GM19324 (cell line): ENCODE data around the gene BNIPL.

Source experiments
- ATAC-seq: cut with Tn5 transposase; IDR thresholded peaks from one replicate; pipeline ENCODE4 v1.9.1; 2021; ENCODE audit warnings: mild to moderate bottlenecking, moderate library complexity; ENCODE audit not compliant: unreplicated experiment, low FRiP score

The BNIPL gene

GRCh38 chr1:151009674-151010345 is 26.6 kb upstream of the BNIPL start:
- ATAC-seq, result no peak

DNA sequence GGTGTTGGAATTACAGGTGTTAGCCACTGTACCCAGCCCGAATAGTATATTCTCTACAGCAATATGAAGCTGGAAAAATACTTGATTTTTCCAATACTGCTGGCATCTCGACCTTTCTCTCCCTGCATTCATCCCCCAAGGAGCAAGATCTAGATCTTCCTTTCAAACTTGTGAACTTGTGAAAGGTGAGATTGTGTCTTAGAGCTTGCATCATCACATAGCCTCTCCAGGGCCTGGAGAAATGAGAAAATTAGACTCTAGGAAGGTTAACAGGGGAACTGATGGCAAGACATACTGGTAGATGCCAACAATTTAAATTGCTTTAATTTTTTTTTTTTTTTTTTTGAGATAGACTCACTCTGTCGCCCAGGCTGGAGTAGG is 26.1 kb upstream of the BNIPL start:
- ATAC-seq, result no peak

DNA sequence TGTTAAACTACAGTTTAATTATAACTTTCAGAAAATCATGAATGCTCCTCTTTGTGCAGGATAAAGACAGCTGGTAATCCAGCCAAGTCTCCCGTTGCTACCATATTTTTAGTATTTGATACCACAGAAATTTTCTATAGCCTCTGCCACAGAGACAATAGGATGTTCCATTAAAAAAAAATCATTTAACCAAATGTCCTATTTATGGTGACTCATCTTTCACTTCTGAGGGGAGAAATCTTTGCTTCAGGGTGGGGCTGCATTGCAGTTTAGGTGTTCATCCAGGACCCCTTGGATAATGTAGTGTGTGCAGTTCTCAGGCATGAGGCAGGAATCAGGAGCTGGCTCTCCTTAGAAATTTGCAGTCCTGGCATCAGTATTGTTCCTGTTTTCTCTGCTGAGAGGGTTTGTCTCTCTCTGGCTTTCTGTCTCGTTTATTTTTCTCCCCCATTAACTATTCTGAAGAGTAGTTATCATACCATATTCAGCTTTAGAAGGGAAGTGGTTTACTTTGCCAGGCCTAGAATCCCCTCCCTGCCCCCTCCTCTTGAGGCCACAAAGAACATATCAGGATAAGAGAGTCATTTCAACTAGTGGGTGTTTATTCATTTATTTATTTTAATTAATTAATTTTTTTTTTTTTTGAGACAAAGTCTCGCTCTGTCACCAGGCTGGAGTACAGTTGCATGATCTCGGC is 25.1 kb upstream of the BNIPL start:
- ATAC-seq, result no peak

GRCh38 chr1:151012684-151013471 is 23.5 kb upstream of the BNIPL start:
- no peak for ATAC-seq

DNA sequence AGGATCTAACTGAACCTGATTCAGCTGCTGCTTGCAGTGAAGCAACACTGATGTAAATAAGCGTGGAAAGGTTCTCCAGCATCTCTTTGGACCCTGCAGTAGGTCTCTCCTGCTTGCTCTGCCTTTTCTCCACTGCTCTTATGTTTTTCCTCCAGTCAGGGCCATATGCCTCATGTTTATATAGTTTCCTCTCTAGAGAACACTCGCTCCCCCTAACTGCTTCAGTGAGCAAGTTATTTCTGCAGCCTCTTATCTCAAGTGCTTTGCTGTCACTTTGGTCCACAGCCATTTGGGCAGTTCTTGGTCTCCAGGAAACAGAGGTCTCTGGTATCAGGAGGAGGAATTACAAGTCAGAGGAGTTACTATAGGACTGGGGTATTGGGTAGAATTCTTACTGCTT is 22.9 kb upstream of the BNIPL start:
- ATAC-seq, result no peak

DNA sequence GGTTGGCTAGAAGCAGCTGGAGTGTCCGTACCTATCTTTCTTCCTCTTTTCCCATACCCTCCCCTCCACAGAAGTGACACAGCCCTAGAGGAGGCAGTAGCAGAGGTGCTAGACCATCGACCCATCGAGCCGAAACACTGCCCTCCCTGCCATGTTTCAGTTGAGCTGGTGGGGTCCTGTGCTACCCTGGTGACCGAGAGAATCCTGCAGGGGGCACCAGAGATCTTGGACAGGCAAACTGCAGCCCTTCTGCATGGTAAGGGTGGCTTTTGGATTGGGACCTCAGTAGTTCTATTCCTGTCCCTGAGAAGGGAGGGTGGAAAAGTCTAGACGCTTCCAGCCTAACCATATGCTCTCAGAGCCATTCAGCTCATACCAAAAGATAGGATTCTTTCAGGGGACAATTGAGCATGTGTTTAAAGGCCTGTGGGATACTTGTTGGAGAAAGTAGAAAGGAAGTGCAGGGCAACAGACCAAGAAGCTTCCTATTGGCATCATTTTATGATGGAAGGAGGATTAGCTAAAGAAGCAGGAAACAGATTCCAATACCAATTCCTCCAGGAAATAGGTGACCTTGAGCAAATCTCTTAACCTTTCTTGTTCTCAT is 11.7 kb upstream of the BNIPL start:
- no peak for ATAC-seq

DNA sequence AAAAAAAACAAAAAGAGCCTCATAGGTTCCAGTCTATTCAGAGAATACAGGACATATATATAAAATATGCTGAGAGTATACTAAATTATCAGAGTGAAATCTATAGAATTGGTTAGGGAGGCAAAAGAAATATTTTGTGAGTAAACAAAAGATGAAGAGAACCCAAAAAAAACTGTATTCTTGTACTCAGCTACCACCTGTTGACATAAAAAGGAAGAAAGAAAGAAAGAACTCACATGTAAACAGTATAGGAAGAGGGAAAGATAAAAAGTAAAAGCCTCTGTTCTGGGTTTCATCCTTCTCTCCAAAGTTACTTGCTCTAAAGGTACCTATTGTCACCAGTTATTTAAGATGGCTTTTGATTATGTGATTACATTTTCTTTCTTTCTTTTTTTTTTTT is 9.9 kb upstream of the BNIPL start:
- no peak for ATAC-seq

DNA sequence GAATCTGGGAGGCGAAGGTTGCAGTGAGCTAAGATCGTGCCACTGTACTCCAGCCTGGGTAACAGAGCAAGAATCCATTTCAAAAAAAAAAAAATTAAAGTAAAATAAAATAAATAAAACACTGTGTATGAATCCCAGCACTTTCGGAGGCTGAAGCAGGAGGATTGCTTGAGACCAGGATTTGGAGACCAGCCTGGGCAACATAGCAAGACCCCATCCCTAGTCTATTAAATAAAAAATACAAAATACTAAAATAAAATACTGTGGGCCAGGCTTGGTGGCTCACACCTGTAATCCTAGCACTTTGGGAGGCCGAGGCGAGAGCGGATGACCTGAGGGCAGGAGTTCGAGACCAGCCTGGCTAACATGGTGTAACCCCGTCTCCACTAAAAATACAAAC is 4.2 kb upstream of the BNIPL start:
- no peak for ATAC-seq

GRCh38 chr1:151035167-151035566 is 1.2 kb upstream of the BNIPL start:
- no peak for ATAC-seq

GRCh38 chr1:151037032-151037431 is 646 bp downstream of the BNIPL start:
- ATAC-seq, result no peak

GRCh38 chr1:151039521-151039920 is 3.1 kb downstream of the BNIPL start:
- ATAC-seq, result no peak

GRCh38 chr1:151043163-151043562 is 6.8 kb downstream of the BNIPL start:
- no peak for ATAC-seq

- ATAC-seq, result peak; percentile 45
These were observed 11.2 kb downstream of the BNIPL start, which contains the start of gene C1orf56 for GRCh38 chr1:151047591-151047924. C1orf56 (plus strand) TSS chr1:151047751; CDS start chr1:151047848, 97 bp downstream.

GRCh38 chr1:151047925-151048644 is 11.7 kb downstream of the BNIPL start:
- peak; percentile 48 for ATAC-seq

DNA sequence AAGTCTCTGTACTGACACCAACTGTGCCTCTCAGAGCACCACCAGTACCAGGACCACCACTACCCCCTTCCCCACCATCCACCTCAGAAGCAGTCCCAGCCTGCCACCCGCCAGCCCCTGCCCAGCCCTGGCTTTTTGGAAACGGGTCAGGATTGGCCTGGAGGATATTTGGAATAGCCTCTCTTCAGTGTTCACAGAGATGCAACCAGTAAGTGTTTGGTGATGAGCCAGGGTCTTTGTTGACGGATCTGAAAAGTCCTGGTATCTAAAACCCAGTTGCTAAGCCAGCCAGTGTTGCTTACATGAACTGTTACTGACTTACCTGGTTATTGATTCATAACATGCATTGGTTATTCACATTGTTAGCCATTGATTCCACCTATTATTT is 12.3 kb downstream of the BNIPL start:
- ATAC-seq, result no peak

DNA sequence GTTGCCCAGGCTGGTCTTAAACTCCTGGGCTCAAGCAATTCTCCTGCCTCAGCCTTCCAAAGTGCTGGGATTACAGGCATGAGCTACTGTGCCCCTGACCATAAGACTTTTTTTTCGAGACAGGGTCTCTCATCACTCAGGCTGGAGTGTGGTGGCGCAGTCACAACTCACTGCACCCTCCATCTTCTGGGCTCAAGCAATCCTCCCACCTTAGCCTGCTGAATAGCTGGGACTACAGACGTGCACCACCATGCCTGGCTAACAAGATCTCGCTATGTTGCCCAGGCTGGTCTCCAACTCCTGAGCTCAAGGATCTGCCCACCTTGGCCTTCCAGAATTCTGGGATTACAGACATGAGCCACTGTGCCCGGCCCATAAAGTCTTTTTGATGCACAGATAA is 13.1 kb downstream of the BNIPL start:
- ATAC-seq, result no peak

- ATAC-seq, result no peak
These were observed 13.8 kb downstream of the BNIPL start for GRCh38 chr1:151050051-151050688.

DNA sequence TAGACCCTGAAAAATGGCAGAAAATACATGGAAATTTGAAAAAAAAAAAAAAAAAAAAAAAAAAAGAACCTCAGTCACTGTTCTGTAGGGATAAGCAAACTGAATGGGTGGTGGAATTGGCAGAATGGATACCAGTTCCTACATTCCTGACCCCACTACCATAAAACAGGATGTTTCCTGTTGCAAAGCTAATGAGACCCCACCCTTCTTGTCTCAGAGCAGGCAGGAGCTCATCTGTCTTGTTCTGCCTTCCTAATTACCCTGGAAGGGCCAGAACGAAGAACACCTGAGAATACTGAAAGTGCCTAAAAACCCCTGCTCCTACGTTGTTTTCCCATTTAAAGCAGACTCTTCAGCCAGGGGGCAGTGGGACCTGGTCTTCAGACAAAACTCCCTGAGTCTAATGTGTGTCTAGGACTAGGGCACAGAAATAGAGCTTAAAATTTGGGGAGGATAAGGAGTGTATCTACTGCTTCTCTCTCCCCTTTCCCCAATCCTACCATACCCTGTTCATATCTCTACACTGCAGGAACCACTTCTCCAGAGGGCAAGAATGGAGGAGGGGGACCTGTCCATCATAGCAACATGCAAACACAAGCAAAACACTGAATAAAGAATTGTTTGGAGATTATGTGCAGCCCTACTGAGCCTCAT is 15.1 kb downstream of the BNIPL start:
- ATAC-seq, result no peak

DNA sequence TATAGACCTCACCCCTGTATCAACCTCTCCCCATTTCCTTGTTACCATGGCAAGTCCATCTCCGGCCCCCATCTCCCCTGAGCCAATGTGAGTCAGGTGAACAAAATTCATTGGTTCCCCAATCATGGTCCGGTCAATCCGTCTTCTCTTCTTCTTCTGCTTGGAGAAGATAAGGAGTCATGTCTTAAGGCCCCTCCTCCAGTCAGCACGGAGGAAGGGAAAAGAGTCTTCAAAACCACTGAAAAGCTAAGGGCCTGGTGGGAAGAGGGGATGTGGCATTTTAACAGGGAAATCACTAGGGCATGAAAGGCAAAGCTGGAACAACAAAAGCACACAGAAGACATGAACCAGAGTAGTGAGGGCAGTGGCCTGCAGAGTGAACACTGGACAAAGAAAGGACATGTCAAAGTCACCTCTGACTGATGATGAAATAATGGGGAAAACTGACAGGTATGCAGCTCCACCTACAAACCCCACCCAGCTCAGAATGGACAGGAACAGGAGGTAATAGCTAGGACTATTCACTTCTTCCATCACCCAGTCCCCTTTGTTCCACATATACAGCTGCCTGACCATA is 18.7 kb downstream of the BNIPL start:
- ATAC-seq, result no peak
